ENCODE measurements around the gene PIEZO1. TPM values are rescaled to one million over a fixed set of nuclear protein-coding genes. Genes with fewer than 3 reads are reported as not detected.

PIEZO1 gene
- total and polyA plus RNA-seq, 9 of the 15 experiments (the other 6 are each of a cell fraction or from before 2014, with no cell fraction given) = 3.6 to 432 (median 131) TPM

GRCh38 chr16:88804552-88805339 lies 19.7 kb upstream of the PIEZO1 start (continued):
- TF ChIP-seq MYBL2 (IDR thresholded peaks at IDR 0.05; ENCODE audit: low read depth) (no peak), MYBL2 (CRISPR knock-in tag; IDR thresholded peaks at IDR 0.05; ENCODE audit: borderline replicate concordance) (no peak), HDAC1 (IDR thresholded peaks at IDR 0.05) (0 out of 4 replicates have a peak, but pooled peaks of 1 of the 2 experiments have one; percentile 20), LCOR (CRISPR knock-in tag; IDR thresholded peaks at IDR 0.05) (peak; percentile 52; the same call in 1 of the 2 replicates), ZNF408 (CRISPR knock-in tag; IDR thresholded peaks at IDR 0.05; ENCODE audit: low read depth) (no peak), CEBPG (CRISPR knock-in tag; IDR thresholded peaks at IDR 0.05) (peak; percentile 61), CEBPG (tag; conservative IDR thresholded peaks at IDR 0.05 in 1 of 2, IDR thresholded peaks at IDR 0.05 in 1 of 2) (no peak), BACH1 (tag; IDR thresholded peaks at IDR 0.05) (no peak), MNT (conservative IDR thresholded peaks at IDR 0.05) (peak in 1 of 2 experiments; percentile 55; a peak in 2 of 4 replicates), ZC3H4 (CRISPR knock-in tag; IDR thresholded peaks at IDR 0.05; ENCODE audit: borderline replicate concordance) (no peak), ZFP1 (CRISPR knock-in tag; IDR thresholded peaks at IDR 0.05) (no peak), PHF20 (IDR thresholded peaks at IDR 0.05; ENCODE audit: partially characterized antibody) (no peak), HNRNPH1 (optimal IDR thresholded peaks at IDR 0.05; ENCODE audit: low read depth, low read length) (no peak), KLF6 (CRISPR knock-in tag; IDR thresholded peaks at IDR 0.05; ENCODE audit: borderline replicate concordance) (no peak), HMBOX1 (IDR thresholded peaks at IDR 0.05) (no peak), MECOM (CRISPR knock-in tag; IDR thresholded peaks at IDR 0.05) (no peak), PREB (CRISPR knock-in tag; IDR thresholded peaks at IDR 0.05) (0 out of 2 replicates have a peak, but pooled peaks have one; percentile 42), HMGN3 (IDR thresholded peaks at IDR 0.05; ENCODE audit: borderline replicate concordance, extremely low read depth, insufficient read length, low read depth, low read length) (peak; percentile 24), ZNF282 (CRISPR knock-in tag; IDR thresholded peaks at IDR 0.05) (no peak), ZNF232 (CRISPR knock-in tag; IDR thresholded peaks at IDR 0.05) (no peak), BDP1 (IDR thresholded peaks at IDR 0.05; ENCODE audit: insufficient read depth, insufficient read length) (no peak), UBTF (IDR thresholded peaks at IDR 0.05; ENCODE audit: borderline replicate concordance in 1 of 2, low read depth in 2 of 2, low read length in 2 of 2) (no peak), NFATC3 (IDR thresholded peaks at IDR 0.05) (no peak)
